HepG2 (cell line): ENCODE measurements around the gene BMF. TPM values are rescaled to one million over a fixed set of nuclear protein-coding genes. Genes with fewer than 3 reads are reported as not detected.
A peak's percentile ranks its signal among the peaks of the same experiment; 100 is the strongest.

Experiments
- ATAC-seq: fragments of 200-7000 bp; cut with Tn5 transposase; 3 replicates; pipeline ENCODE4 v1.9.1; 2020; ENCODE audit warnings: mild to moderate bottlenecking, moderate library complexity
- BruUV-seq: library from RNA; stranded (reverse); fragments of 400-500 nt; replicated peaks from 2 replicates; lab custom pipeline; 2021; lab: Mats Ljungman, UMichigan
- CTCF ChIA-PET: fragments of 300-600 bp; formaldehyde crosslinking; extraction: SDS; loops from one replicate; lab custom pipeline; 2021; ENCODE audit warnings: low total read pairs, inconsistent platforms, low intra/inter-chr PET ratio; lab: Yijun Ruan, JAX
- POLR2A ChIA-PET: fragments of 350-600 bp; sonication (Branson Sonifier 250); formaldehyde crosslinking; loops from one replicate; lab custom pipeline; 2020; ENCODE audit warnings: antibody characterized with exemption, inconsistent platforms; lab: Yijun Ruan, JAX
- DNase-seq: peaks from one replicate; pipeline ENCODE4 v3.0.0-alpha.2; 2015; ENCODE audit warnings: low spot score
- FAIRE-seq: peaks from 3 replicates; lab custom pipeline; 2011; peaks lifted over from hg19 to GRCh38; lab: Jason Lieb, UNC
- H2AFZ ChIP-seq: one replicate; pipeline ENCODE4 v1.6.1; 2011; ENCODE audit warnings: low read length, inconsistent platforms
- H3K27ac ChIP-seq: fragments of 300-600 bp; 3 replicates; pipeline ENCODE4 v1.8.0; 2011; ENCODE audit warnings: mixed run types, mild to moderate bottlenecking, mixed read lengths, low read length, inconsistent platforms; ENCODE audit not compliant: insufficient read depth; ENCODE audit errors: extremely low read length
- H3K27me3 ChIP-seq, 2 experiments: fragments of 200-600 bp in 1 of 2; 2 replicates in 1 of 2; 3 replicates in 1 of 2; pipeline versions ENCODE4 v1.6.0 to v1.8.0; 2011; ENCODE audit warnings: low read length in 2 of 2, mild to moderate bottlenecking in 2 of 2, moderate library complexity in 2 of 2, inconsistent platforms in 1 of 2; ENCODE audit not compliant: insufficient read depth in 2 of 2, control insufficient read depth in 1 of 2
- H3K36me3 ChIP-seq, 2 experiments: fragments of 200-600 bp in 1 of 2; replicated peaks in 1 of 2; 2 replicates in 1 of 2; 3 replicates in 1 of 2; pipeline versions ENCODE4 v1.5.1 to v1.8.0; 2011; ENCODE audit warnings: low read length in 2 of 2, inconsistent platforms in 1 of 2; ENCODE audit not compliant: insufficient read depth in 2 of 2, control insufficient read depth in 1 of 2
- H3K4me1 ChIP-seq: 2 replicates; pipeline ENCODE4 v1.5.1; 2012; ENCODE audit warnings: low read length, inconsistent platforms; ENCODE audit not compliant: insufficient read depth
- H3K4me2 ChIP-seq: 2 replicates; pipeline ENCODE4 v1.6.0; 2011; ENCODE audit warnings: low read depth, low read length, inconsistent platforms
- H3K4me3 ChIP-seq, 3 experiments: fragments of 200-600 bp in 1 of 3; sonication (generic), shearing (Covaris generic) in 1 of 3; replicated peaks in 1 of 3; 2 replicates each; pipeline ENCODE4 v1.5.1; 2011 to 2016; ENCODE audit warnings: low read length in 3 of 3, inconsistent platforms in 2 of 3, low read depth in 2 of 3, mild to moderate bottlenecking in 2 of 3, control low read depth in 1 of 3, mixed read lengths in 1 of 3; ENCODE audit not compliant: insufficient read depth in 1 of 3
- H3K79me2 ChIP-seq: one replicate; pipeline ENCODE4 v1.6.1; 2011; ENCODE audit warnings: low read length, inconsistent platforms; ENCODE audit not compliant: insufficient read depth
- H3K9ac ChIP-seq: 2 replicates; pipeline ENCODE4 v1.6.0; 2011; ENCODE audit warnings: mild to moderate bottlenecking, low read depth, low read length, inconsistent platforms; ENCODE audit not compliant: insufficient read depth
- H3K9me3 ChIP-seq: 2 replicates; pipeline ENCODE4 v1.5.1; 2012; ENCODE audit warnings: mild to moderate bottlenecking, low read length
- H4K20me1 ChIP-seq: 2 replicates; pipeline ENCODE4 v1.6.0; 2011; ENCODE audit warnings: inconsistent platforms, mild to moderate bottlenecking, low read length, moderate library complexity; ENCODE audit not compliant: insufficient read depth
- CHD4 ChIP-seq: fragments of 200-600 bp; sonication (generic); IDR thresholded peaks from 2 replicates; pipeline ENCODE4 v1.7.0; 2017; ENCODE audit warnings: mild to moderate bottlenecking, low read length, borderline replicate concordance
- FOXJ3 ChIP-seq: sonication (generic); formaldehyde crosslinking; IDR thresholded peaks from 2 replicates; pipeline ENCODE4 v1.4.0; 2020; ENCODE audit warnings: missing genetic modification reagents, mild to moderate bottlenecking, borderline replicate concordance
- GMEB2 ChIP-seq: IDR thresholded peaks from 2 replicates; pipeline ENCODE4 v1.6.1; 2016; ENCODE audit warnings: missing biosample characterization, missing genetic modification reagents, low read depth
- GPBP1L1 ChIP-seq: sonication (generic); formaldehyde crosslinking; IDR thresholded peaks from 2 replicates; pipeline ENCODE4 v1.5.0; 2020; ENCODE audit warnings: mild to moderate bottlenecking, missing genetic modification reagents
- MIER3 ChIP-seq: IDR thresholded peaks from 2 replicates; pipeline ENCODE4 v1.6.1; 2016; ENCODE audit warnings: missing compliant biosample characterization, borderline replicate concordance
- NFKB2 ChIP-seq: sonication (generic); formaldehyde crosslinking; IDR thresholded peaks from 2 replicates; pipeline ENCODE4 v1.4.0; 2020; ENCODE audit warnings: missing genetic modification reagents, borderline replicate concordance
- TOPORS ChIP-seq: sonication (generic); formaldehyde crosslinking; IDR thresholded peaks from 2 replicates; pipeline ENCODE4 v1.8.0; 2023; ENCODE audit warnings: mild to moderate bottlenecking, missing genetic modification reagents
- ZNF143 ChIP-seq: sonication (generic); formaldehyde crosslinking; IDR thresholded peaks from 2 replicates; pipeline ENCODE4 v1.4.0; 2020; ENCODE audit warnings: missing genetic modification reagents
- ZNF772 ChIP-seq: sonication (generic); formaldehyde crosslinking; IDR thresholded peaks from 2 replicates; pipeline ENCODE4 v1.5.0; 2020; ENCODE audit warnings: mild to moderate bottlenecking, missing genetic modification reagents
- WGBS: methylation state at CpG from one replicate; pipeline ENCODE4 v1.1.6; 2017; ENCODE audit warnings: low lambda C conversion rate; 5-methylcytosine and 5-hydroxymethylcytosine counted together
- in situ Hi-C: cut with HindIII; loops from 2 replicates; pipeline ENCODE4 v1.10.0; 2017; ENCODE audit warnings: low pct_unique_long_range_greater_than_20kb; ENCODE audit not compliant: extremely low pct_ligation_motif_present
- intact Hi-C: fragments of 100-400 bp; cut with micrococcal nuclease; formaldehyde crosslinking; loops from one replicate; pipeline ENCODE4 v1.10.0; 2022; ENCODE audit not compliant: unreplicated experiment
- polyA plus RNA-seq, 8 experiments: library from polyadenylated mRNA; depleted of rRNA in 3 of 8; stranded (reverse) in 7 of 8; unstranded in 1 of 8; fragments of >200 nt; fragmentation: Illumina TruSeq in 4 of 8; extraction: Trizol in 4 of 8; gene quantifications; 2 replicates each; pipeline versions ENCODE4 v1.2.1 to v1.2.3, GENCODE V29; 2011 to 2016; ENCODE audit warnings: low read depth in 4 of 8, missing spikeins in 1 of 8, mixed read lengths in 1 of 8; ENCODE audit not compliant: insufficient read depth in 1 of 8
- total RNA-seq, 5 experiments: library from RNA; depleted of rRNA; stranded (reverse); fragments of >200 nt; fragmentation: Illumina TruSeq; extraction: Trizol; gene quantifications; 2 replicates each; pipeline ENCODE4 v1.2.3, GENCODE V29; 2016; ENCODE audit warnings: low read depth in 1 of 5

The BMF gene
- total and polyA plus RNA-seq, 2 of the 13 experiments (the other 11 are each of a cell fraction or from before 2014, with no cell fraction given) = 8.7 to 15.9 TPM

GRCh38 chr15:40097968-40098476 is 10.7 kb downstream of the BMF start:
- peak overlapping the region; percentile 87 for H3K27ac ChIP-seq
- H3K79me2 ChIP-seq = no peaks in the 10 kb centered on the region
- H3K9ac ChIP-seq = peak overlapping the region; percentile 69
- CTCF ChIA-PET = no interaction called here
- no peaks in the 10 kb centered on the region for H3K9me3 ChIP-seq
- no peak for DNase-seq
- POLR2A ChIA-PET = interaction anchor here (1.0 to 15.1 kb wide), 11 partner anchors 9 to 95 kb away, joined by 3 to 371 read pairs (median 10); partner anchors contain the start of genes BMF and SRP14
- no peaks in the 10 kb centered on the region for H3K27me3 ChIP-seq
- intact Hi-C loops (loop anchor here (1.0 to 2.0 kb wide), 3 partner anchors 10 to 63 kb away; partner anchors contain the start of gene BUB1B), in situ Hi-C loops (no loop called here)
- no peak for FAIRE-seq
- no peak overlapping the region for H2AFZ ChIP-seq
- 49% methylated on average over 7 of the region's 10 CpGs for WGBS
- H3K4me1 ChIP-seq = peaks cover 91% of the 10 kb centered on the region
- H3K4me2 ChIP-seq = peak overlapping the region; percentile 71
- H3K36me3 ChIP-seq = no peaks in the 10 kb centered on the region; a peak in 2 of 5 replicates
- TF ChIP-seq ZNF772 (CRISPR knock-in tag) = 0 out of 2 replicates have a peak, but pooled peaks have one; percentile 18
- no peak for TF ChIP-seq GMEB2 (CRISPR knock-in tag)
- TF ChIP-seq MIER3 (CRISPR knock-in tag) = no peak
- 0 out of 2 replicates have a peak, but pooled peaks have one; percentile 14 for TF ChIP-seq FOXJ3 (CRISPR knock-in tag)
- 0 out of 2 replicates have a peak, but pooled peaks have one; percentile 5 for TF ChIP-seq TOPORS (CRISPR knock-in tag)
- 0 out of 2 replicates have a peak, but pooled peaks have one; percentile 5 for TF ChIP-seq ZNF143 (CRISPR knock-in tag)
- TF ChIP-seq GPBP1L1 (CRISPR knock-in tag) = no peak
- peak; percentile 54; the same call in 1 of the 2 replicates for TF ChIP-seq NFKB2
- TF ChIP-seq CHD4 = 0 out of 2 replicates have a peak, but pooled peaks have one; percentile 1
- H3K4me3 ChIP-seq = peak overlapping the region in 1 of 3 experiments; percentile 24; a peak in 2 of 6 replicates
- BruUV-seq = no TSS peak
- no peak for ATAC-seq
- no peaks in the 10 kb centered on the region for H4K20me1 ChIP-seq
